ENCODE measurements around the gene KRT6A.
"Not testable (repeated sequence)": the region's sequence is repeated elsewhere in the genome, so short reads cannot be mapped to it uniquely, and the experiment has no call there.

KRT6A gene

DNA sequence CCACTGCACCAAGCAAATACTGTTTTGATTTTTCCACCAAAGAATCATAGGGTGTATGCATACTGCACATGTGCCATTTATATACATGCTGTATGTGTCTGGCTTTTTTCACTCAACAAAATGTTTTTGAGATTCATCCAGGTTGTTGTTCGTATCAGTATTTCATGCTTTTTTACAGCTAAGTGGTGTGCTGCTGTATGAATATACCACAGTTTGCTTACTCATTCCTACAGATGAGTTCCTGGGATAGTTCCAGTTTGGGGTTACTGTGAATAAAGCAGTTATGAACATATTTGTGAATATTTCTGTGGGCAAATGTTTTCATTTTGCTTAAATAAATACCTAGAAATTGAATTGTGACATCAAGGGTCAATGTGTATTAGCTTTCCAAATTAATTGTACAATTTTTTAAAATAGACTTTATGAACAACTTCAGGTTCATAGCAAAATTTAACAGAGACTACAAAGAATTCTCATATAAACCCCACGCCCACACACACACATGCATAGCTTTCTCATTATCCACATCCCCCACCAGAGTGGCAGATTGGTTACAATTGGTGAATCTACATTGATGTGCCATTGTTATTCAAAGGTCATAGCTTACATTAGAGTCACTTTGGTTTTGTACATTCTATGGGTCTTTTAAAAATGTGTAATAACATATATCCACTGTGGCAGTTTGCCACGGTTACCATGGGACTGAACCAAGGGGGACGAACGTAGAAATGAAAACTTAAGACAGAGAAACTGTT lies 6.9 kb upstream of the KRT6A start:
- no peak for DNase-seq

- DNase-seq = no peak
These were observed 5.9 kb upstream of the KRT6A start for GRCh38 chr12:52498946-52499345.

GRCh38 chr12:52497975-52498374 lies 4.9 kb upstream of the KRT6A start:
- DNase-seq = no peak

- DNase-seq = peak; percentile 65
These were observed 3.6 kb upstream of the KRT6A start for GRCh38 chr12:52496590-52497071.

- peak; percentile 90 for DNase-seq
These were observed 3.0 kb upstream of the KRT6A start for GRCh38 chr12:52496054-52496453.

DNA sequence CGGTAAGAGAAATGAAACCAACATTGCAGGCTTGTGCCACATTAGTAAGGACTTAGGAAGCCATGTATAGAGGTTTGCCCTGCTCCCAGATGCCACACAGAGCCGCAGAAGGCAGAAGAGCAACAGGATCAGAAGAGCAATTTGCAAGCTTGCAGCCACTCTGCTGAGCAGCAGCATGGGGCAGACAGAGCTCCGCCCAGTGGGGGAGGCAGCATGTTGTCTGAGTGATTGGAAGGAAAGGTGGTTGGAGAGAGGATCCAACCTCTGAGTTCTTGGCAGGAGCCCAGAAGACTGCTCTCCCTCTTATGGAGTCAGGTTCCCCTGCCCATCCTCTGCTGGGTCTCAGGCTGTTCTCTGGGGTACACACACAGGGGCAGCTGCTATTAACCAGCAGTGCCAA lies 2.3 kb upstream of the KRT6A start:
- DNase-seq = peak; percentile 86

GRCh38 chr12:52494518-52494917 lies 1.5 kb upstream of the KRT6A start:
- no peak for DNase-seq

DNA sequence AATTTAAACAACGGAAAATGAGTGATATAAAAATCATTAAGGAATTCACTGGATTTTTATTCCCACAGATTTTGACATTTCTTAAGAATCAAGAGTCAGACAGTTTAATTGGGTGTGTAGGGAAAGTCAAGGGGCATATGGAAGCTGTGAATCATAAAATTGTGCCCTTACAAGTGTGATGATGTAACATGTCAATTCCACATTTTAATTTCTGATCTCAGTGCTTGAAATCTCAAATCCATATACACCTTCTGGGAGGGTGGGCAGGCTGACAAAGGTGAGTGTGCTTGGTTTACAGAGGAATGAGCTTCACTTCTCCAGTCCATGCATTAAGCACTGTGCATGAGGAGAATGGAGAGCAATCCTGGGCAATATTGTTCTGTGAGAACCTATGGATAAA lies 1.0 kb upstream of the KRT6A start:
- DNase-seq = no peak

DNA sequence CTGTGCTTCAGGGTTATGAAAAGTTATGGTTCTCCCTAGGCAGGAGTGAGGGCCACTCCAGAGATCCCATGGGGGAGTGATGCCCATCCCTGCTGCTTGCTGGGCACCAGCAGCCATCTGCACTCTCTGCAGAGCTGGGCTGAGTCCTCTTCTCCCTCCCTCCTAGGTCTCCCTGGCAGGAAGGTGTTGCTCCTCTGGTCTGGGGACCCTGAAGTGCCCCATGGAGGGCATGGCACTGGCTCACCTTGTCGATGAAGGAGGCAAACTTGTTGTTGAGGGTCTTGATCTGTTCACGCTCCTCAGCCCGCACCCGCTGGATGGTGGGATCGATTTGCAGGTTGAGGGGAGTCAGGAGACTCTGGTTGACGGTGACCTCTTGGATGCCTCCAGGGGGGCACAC lies 652 bp downstream of the KRT6A start:
- DNase-seq = not testable (repeated sequence)

GRCh38 chr12:52491495-52491894 lies 1.6 kb downstream of the KRT6A start:
- DNase-seq = not testable (repeated sequence)

DNA sequence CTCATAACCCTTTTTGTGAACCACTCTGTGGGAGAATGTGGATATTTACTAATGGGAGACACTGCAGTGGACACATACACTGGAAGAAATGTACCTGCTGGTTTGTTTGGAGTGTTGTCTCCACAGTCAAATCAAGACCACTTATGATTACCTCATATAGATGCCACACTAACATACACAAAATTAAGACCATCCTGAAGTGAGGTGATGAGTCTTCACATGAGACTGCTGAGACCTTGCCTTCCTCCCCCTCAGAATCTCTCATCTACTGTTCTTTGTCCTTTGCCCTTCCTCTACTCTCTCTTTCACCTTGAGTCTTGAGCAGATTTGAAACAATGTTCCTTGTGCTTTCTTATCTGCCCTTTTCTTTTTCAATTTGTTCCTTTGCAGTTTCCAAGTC lies 4.3 kb downstream of the KRT6A start:
- DNase-seq = no peak

DNA sequence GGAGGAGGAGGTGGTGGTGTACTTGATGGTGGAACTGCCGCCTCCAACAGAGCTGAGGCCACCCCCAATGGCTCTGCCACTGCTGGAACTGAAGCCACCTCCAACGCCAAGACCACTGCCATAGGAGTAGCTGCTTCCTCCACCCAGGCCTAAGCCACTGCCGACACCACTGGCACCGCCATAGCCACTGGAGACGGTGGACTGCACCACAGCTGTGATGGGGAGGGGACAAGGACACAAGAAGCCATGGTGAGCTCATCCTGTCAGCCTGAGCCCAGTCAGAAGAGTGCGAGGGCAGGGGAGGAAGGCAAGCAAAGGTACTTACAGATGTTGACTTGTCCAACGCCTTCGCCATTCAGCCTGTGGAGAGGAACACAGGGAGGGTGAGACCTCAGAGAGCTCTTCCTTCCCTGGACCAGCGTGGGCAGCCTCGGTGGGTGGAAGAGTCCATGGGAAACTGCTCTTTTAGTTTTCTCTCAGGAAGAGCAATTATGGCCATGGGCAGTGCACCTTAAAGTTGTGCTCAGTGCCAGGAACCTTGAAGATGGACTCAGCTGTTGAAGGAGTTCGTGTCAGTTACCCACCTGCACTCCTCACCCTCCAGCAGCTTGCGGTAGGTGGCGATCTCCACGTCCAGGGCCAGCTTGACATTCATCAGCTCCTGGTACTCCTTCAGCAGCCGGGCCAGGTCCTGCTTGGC lies 5.2 kb downstream of the KRT6A start:
- DNase-seq = not testable (repeated sequence)

GRCh38 chr12:52487211-52487610 lies 5.8 kb downstream of the KRT6A start:
- no peak for DNase-seq

DNA sequence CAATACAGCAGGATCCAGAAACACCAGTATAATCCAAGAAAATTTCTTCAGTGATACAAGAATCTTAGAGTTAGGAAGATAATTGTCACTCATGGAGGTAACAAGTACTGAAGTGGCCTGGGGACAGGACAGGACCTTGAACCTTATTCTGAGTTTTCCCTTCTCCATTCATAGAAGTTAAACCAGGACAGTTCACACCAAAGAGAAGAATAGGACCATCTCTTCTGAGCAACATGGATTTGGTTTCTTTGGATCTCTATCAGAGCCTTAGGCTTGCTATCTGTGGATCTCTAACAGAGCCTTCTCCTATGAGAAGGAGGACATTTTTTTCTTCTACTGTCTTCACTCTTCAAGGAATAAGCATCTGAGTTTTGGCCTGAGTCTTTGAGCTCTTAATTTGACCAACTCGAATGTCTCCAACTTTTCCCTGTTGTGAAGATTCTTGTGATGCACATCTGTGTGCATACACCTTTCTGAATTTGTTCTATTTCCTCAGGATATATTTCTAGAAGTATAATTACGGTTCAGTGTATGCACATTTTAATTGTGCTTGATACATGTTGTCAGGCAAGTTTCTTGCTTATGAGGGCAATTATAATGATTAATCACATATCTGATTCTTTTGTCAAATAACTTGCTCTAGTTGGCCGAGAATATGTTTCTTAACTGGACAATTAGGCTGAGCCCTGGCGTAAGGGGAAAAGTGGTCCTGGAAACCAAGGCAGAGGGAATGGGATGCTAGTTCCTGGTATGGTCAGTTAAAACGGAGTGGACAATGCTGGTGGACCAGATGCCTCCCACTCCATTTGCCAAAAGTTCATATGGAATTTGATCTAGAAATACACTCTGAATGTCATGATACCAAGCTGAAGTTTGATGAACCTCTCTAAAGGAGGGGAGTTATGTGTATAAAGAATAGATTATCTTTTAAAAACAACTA lies 6.6 kb downstream of the KRT6A start:
- DNase-seq = no peak

DNA sequence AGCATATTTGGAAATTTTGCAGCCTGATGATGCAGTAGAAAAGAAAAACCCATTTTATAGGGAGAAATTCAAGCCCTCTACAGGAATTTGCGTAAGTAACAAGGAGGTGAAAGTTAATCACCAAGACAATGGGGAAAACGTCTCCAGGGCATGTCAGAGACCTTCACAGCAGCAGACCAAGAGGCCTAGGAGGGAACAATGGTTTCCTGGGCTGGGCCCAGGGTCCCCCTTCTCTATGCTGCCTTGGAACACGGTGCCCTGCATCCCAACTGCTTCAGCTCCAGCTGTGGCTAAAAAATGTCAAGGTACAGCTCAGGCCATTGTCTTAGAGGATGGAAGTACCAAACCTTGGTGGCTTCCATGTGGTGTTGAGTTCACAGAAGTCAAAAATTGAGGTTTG lies 13.0 kb downstream of the KRT6A start:
- DNase-seq = no peak

GRCh38 chr12:52477651-52478050 lies 15.4 kb downstream of the KRT6A start:
- DNase-seq = no peak

DNA sequence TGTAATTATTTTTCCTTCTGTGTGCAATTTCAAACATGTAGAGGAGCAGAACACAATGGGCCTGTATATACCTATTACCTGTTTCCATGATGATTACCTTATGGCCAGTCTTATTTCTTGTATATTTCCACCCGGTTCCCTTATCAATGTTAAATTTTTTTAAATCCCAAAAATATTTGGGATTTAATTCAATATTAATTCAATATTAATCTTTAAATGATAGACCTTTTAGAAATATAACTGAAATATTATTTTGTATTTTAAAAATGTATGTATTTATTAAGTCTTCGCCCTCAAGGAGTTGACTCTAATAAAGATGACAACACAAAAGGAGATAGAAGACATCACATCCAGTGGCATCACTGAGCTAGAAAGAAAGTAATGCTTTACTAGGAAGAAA lies 18.8 kb downstream of the KRT6A start:
- DNase-seq = no peak

GRCh38 chr12:52473768-52474167 lies 19.3 kb downstream of the KRT6A start, which contains the start of gene KRT6C:
TSS of gene KRT6C (minus strand) at chr12:52473805. CDS start at chr12:52473737, 68 bp downstream.
- no peak for DNase-seq

DNA sequence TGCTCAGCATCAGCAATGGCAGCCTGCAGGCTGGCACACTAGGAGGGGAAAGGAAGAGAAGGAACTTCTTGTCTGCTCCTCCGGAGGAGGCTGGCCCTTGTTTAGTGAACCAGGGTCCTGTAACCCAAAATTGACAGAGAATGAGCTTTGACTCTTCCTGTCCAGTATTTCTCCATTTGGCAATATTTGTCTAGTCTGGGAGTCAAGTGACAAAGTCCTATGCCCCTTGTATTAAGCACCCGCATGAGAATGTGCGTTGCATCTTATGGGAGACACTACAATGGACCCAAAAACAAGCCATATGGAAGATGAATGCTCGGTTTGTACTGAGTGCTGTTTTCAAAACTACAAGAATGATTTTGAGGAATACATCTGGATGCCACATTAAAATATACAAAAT lies 23.2 kb downstream of the KRT6A start:
- no peak for DNase-seq

DNA sequence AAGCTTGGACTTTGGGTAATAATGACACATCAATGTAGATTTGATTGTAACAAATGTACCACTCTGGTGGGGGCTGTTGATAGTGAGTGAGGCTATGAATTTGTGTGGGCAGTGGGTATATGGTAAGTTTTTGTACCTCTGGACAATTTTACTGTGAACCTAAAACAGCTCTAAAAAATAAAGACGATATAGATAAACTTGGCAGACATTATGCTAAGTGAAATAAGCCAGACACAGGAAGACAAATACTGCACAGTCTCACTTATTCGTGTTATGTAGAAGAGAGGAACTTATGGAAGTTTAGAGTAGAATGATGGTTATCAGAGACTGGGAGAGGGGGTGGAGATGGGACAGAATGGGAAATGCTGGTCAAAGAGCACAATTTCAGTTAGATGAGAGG lies 28.2 kb downstream of the KRT6A start:
- DNase-seq = no peak

- DNase-seq = no peak
These were observed 31.4 kb downstream of the KRT6A start for GRCh38 chr12:52461693-52462092.

DNA sequence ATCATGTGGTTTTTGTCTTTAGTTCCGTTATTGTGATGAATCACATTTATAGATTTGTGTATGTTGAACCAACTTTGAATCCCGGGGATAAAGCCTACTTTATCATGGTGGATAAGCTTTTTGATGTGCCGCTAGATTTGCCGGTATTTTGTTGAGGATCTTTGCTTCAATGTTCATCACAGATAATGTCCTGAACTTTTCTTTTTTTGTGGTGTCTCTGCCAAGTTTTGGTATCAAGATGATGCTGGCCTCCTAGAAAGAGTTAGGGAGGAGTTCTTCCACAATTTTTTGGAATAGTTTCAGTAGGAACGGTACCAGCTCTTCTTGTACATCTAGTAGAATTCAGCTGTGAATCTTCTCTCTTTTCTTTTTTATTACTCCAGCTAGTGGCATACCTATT lies 34.2 kb downstream of the KRT6A start:
- no peak for DNase-seq

DNA sequence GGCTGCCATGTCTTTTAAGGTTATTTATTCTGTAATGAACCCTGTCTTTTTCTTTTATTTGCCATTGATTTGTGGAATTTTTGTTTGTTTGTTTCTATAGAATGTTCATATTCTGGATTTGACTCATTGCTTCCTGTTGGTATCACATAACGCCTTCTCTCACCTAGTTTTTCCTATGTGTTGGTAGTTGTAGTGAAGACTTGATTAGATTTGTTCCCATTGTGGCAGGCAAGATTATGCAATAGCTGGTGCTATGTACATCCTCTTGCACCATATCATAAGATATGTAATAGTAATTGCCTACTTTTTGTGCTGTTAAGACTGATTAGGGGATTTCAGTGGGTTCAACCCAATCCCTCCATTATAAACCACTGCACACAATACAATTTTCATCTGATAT lies 37.2 kb downstream of the KRT6A start:
- no peak for DNase-seq

Measured in NCI-H146 (cell line).